Pancreas (tissue), 10 donors: ENCODE results near the gene RTN4RL1. TPM values are rescaled to one million over a fixed set of nuclear protein-coding genes. Genes with fewer than 3 reads are reported as not detected.

Experiments used
- ATAC-seq, 4 donors: fragments of 200-7000 bp; cut with Tn5 transposase; one replicate each; pipeline versions ENCODE4 v1.8.0 to v1.9.1; 2020; ENCODE audit warnings: mild to moderate bottlenecking in 4 of 4, moderate library complexity in 4 of 4
- DNase-seq, 6 donors: peaks; one replicate each; pipeline ENCODE4 v3.0.0-alpha.2; 2020
- FAIRE-seq: peaks from 2 replicates; lab custom pipeline; 2012; peaks lifted over from hg19 to GRCh38; lab: Jason Lieb, UNC
- H3K27ac ChIP-seq, 4 donors: fragments of 200-600 bp; sonication (generic); 1 replicate in 3 of 4; 2 replicates in 1 of 4; pipeline versions ENCODE4 v1.5.0 to v1.8.0; 2020
- H3K27me3 ChIP-seq, 4 donors: fragments of 200-600 bp; one replicate each; pipeline ENCODE4 v1.8.0; 2021
- H3K36me3 ChIP-seq, 3 donors: fragments of 200-600 bp; sonication (generic) in 1 of 3; one replicate each; pipeline versions ENCODE4 v1.5.0 to v1.8.0; 2020 to 2021
- H3K4me1 ChIP-seq, 3 donors: fragments of 200-600 bp; one replicate each; pipeline ENCODE4 v1.8.0; 2021
- H3K4me3 ChIP-seq, 4 donors: fragments of 200-600 bp; sonication (generic) in 2 of 4; one replicate each; pipeline versions ENCODE4 v1.5.0 to v1.8.0; 2020 to 2021
- H3K9me3 ChIP-seq, 4 donors: fragments of 200-600 bp; one replicate each; pipeline ENCODE4 v1.8.0; 2021
- WGBS, 2 donors: extraction: QIAGEN DNeasy Blood & Tissue Kit; methylation state at CpG; one replicate each; pipeline ENCODE4 v1.1.7; 2013; 5-methylcytosine and 5-hydroxymethylcytosine counted together
- intact Hi-C, 3 donors: fragments of 100-400 bp; cut with DNase I; formaldehyde crosslinking; loops; one replicate each; pipeline versions ENCODE4 v1.11.1 to v1.14.2; 2022
- polyA plus RNA-seq, 2 donors: library from polyadenylated mRNA; stranded (reverse); fragments of 200-250 nt; gene quantifications; one replicate each; pipeline ENCODE4 v1.2.3, GENCODE V29; 2013
- total RNA-seq, 6 donors: library from RNA; stranded (reverse); fragmentation: NEBNext Ultra II Directional in 4 of 6; extraction: Animal tissue kit (Norgen Biotek cat#: 25700) in 4 of 6; gene quantifications; one replicate each; pipeline versions ENCODE4 v1.2.1 to v1.2.4, GENCODE V29; 2021 to 2023
- TF ChIP-seq, protein P1 (sequence below), 4 donors: fragments of 200-600 bp; sonication (generic) in 3 of 4; IDR thresholded peaks; one replicate each; pipeline versions ENCODE4 v1.5.0 to v1.8.0; 2021; ENCODE audit warnings: antibody characterized with exemption in 4 of 4
- donor health status: healthy with polysubstance abuse.
- donor health status: DM: no; HTN: no; CAD: no; lungs with moderate emphysema.
- donor health status: DM: no; HTN: no; CAD: no.
- donor health status: control.
- donor health status: control.
- donor health status: Bipolar disorder and iron deficiency.
- donor health status: DM: yes; HTN: yes; CAD: no.
- donor health status: DM: no; HTN: no; CAD: no.
- donor health status: DM: no; HTN: no; CAD: no.
- donor health status: DM: yes; HTN: yes; CAD: no.

Gene RTN4RL1
- total and polyA plus RNA-seq, 8 donors, result 0.93 to 3.6 (median 2.1) TPM

DNA sequence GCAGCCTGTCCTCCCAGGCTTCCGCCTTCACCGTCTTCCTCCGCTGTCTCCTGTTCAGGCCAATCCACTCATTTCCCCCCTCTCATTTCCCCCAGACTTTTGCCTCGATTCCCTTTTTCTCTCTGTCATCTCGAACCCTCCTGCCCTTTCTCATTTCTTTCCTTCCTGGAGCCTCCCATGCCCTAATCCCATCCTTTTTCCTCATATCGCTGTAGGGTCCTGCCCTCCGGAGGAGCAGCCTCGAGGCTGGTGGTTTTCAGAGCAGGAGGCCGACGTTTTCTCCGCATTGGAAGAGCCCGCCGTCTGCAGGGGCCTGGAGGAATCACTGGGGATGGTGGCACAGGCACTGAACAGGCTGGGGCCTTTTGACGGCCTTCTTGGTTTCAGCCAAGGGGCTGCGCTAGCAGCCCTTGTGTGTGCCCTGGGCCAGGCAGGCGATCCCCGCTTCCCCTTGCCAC is 17.3 kb upstream of the RTN4RL1 start:
- DNase-seq (no peak), FAIRE-seq (no peak), ATAC-seq (peak; percentile 2 to 12 (median 6))
- Histone ChIP-seq H3K27me3 (no peaks in the 10 kb centered on the region), H3K36me3 (peaks cover 0 to 4% (median 0%) of the 10 kb centered on the region in 3 donors), H3K4me3 (peak overlapping the region; percentile 63 to 81 (median 68)), H3K4me1 (peaks cover 0 to 9% (median 0%) of the 10 kb centered on the region in 3 donors), H3K27ac (peak overlapping the region; percentile 76 to 89 (median 79)), H3K9me3 (no peaks in the 10 kb centered on the region)
- WGBS, 2 donors, result 17 to 18% methylated on average over 17 of the region's 17 CpGs
- intact Hi-C loops, result loop anchor here in 1 of 3 donors (5.0 kb wide), 1 partner anchor 135 kb away; no protein-coding TSS in a partner anchor
- TF ChIP-seq, protein P1, sequence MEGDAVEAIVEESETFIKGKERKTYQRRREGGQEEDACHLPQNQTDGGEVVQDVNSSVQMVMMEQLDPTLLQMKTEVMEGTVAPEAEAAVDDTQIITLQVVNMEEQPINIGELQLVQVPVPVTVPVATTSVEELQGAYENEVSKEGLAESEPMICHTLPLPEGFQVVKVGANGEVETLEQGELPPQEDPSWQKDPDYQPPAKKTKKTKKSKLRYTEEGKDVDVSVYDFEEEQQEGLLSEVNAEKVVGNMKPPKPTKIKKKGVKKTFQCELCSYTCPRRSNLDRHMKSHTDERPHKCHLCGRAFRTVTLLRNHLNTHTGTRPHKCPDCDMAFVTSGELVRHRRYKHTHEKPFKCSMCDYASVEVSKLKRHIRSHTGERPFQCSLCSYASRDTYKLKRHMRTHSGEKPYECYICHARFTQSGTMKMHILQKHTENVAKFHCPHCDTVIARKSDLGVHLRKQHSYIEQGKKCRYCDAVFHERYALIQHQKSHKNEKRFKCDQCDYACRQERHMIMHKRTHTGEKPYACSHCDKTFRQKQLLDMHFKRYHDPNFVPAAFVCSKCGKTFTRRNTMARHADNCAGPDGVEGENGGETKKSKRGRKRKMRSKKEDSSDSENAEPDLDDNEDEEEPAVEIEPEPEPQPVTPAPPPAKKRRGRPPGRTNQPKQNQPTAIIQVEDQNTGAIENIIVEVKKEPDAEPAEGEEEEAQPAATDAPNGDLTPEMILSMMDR (IDR thresholded peaks at IDR 0.05), result no peak

DNA sequence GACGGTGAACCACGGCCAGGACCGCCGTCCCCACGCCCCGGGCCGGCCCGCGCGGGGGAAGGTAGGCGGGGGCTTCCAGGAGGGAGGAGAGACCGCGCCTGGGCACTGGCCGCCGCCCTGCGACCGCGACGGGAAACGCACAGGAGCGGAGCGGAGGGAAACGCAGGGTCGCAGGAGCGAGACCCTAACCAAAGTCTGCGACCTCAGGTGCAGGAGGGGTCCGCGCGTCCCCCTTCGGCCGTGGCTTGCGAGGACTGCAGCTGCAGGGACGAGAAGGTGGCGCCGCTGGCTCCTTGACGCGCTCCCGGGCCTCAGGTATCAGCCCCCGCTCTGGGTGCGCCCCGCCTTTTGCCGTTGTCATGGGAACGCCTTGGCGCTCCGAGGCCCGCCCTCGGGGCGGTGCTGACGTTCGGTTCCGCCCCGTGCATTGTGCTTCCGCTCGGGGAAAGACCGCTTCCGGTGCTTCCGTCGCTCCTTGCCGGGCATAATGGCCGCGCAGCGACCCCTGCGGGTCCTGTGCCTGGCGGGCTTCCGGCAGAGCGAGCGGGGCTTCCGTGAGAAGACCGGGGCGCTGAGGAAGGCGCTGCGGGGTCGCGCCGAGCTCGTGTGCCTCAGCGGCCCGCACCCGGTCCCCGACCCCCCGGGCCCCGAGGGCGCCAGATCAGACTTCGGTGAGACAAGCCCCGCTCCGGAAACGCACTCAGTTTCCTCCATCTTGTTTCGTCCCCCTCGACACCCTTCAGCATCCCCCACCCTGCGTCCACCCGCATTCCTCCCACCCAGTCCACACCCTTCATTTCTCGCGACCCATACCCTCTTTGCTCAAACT is 16.6 kb upstream of the RTN4RL1 start, which contains the start of gene OVCA2:
Gene OVCA2, plus strand, starts transcription at position 462 of the 829 bp plus-strand sequence. Its CDS starts 26 bp downstream, at position 488.
- Histone ChIP-seq H3K27me3 (no peaks in the 10 kb centered on the region), H3K27ac (peak within 1 kb of the TSS; percentile 76 to 89 (median 79)), H3K4me1 (peaks cover 0 to 9% (median 0%) of the 10 kb centered on the region in 3 donors), H3K9me3 (no peaks in the 10 kb centered on the region), H3K4me3 (peak within 1 kb of the TSS; percentile 63 to 81 (median 68)), H3K36me3 (peaks cover 0 to 11% (median under 1%) of the 10 kb centered on the region in 3 donors)
- 0 to 1% methylated on average over 75 to 93 of the region's 93 CpGs for WGBS, 2 donors
- TF ChIP-seq, protein P1 (IDR thresholded peaks at IDR 0.05), result peak in 1 of 4 donors; percentile 17
- no peak for FAIRE-seq
- intact Hi-C loops, result loop anchor here in 1 of 3 donors (5.0 kb wide), 1 partner anchor 134 kb away; no protein-coding TSS in a partner anchor
- peak; percentile 94 to 97 (median 96) for ATAC-seq
- DNase-seq, result peak; percentile 95 to 99 (median 96)

DNA sequence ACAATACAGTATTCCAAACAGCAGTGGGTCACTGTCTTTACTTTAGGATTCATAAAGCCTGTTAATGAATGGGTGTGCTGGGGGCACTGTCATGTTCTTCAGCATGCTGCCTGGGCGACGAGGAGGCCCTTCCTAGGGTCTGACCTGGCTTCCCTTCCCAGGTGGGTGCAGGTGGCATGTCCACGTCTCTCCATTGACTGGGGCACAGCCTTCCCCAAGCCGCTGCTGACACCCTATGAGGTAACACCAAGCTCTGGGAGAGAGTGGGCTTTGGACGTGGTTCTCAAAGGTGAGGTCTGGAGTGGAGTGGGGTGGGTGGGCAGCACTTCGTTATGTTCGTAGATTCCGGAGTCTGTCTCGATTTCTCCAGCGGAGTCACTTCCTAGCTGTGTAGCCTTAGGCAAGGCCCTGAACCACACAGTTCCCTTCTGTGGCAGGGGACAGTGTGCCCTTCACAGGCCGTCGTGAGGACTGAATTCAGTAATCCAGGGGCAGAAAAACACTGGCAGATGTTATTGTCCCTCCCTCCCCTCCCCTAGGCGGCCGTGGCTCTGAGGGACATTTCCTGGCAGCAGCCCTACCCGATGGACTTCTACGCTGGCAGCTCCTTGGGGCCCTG is 15.9 kb upstream of the RTN4RL1 start:
- intact Hi-C loops, result loop anchor here in 1 of 3 donors (5.0 kb wide), 1 partner anchor 134 kb away; no protein-coding TSS in a partner anchor
- WGBS, 2 donors, result 52 to 55% methylated on average over 14 to 16 of the region's 16 CpGs
- FAIRE-seq, result no peak
- Histone ChIP-seq H3K9me3 (no peaks in the 10 kb centered on the region), H3K4me1 (peaks cover 0 to 9% (median 0%) of the 10 kb centered on the region in 3 donors), H3K27me3 (no peaks in the 10 kb centered on the region), H3K36me3 (peaks cover 0 to 18% (median 8%) of the 10 kb centered on the region in 3 donors), H3K27ac (peak overlapping the region; percentile 76 to 89 (median 79)), H3K4me3 (peak overlapping the region; percentile 63 to 81 (median 68))
- peak in 2 of 6 donors; percentile 61 to 64 for DNase-seq
- peak in 1 of 4 donors; percentile 0 for ATAC-seq
- TF ChIP-seq, protein P1 (IDR thresholded peaks at IDR 0.05), result no peak

DNA sequence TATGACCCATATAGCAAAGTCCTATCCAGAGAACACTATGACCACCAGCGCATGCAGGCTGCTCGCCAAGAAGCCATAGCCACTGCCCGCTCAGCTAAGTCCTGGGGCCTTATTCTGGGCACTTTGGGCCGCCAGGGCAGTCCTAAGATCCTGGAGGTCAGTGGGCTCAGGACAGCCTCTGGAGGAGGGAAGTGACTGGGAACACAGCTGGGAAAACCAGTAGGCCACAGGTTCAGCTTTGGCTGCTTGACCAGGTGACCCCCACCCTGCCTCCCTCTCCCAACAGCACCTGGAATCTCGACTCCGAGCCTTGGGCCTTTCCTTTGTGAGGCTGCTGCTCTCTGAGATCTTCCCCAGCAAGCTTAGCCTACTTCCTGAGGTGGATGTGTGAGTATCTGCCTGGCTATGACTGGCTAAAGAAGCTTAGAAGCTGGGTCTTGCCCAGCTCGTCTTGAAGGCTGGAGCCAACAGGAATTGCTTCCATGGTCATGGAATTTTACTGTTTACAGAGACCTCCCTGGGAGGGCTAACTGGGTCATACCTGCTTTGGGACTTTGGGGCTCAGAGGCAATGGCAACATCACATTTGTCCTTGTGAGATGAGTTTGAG is 15.2 kb upstream of the RTN4RL1 start:
- DNase-seq, result peak in 1 of 6 donors; percentile 60
- no peak for ATAC-seq
- no peak for FAIRE-seq

More for the DNA sequence above, 15.2 kb upstream of the RTN4RL1 start:
- peaks cover 0 to 24% (median 11%) of the 10 kb centered on the region in 3 donors for H3K36me3 ChIP-seq
- no peak overlapping the region for H3K4me3 ChIP-seq
- H3K9me3 ChIP-seq, result no peaks in the 10 kb centered on the region
- 79 to 81% methylated on average over 7 of the region's 7 CpGs for WGBS, 2 donors
- peak overlapping the region in 1 of 4 donors; percentile 80 for H3K27ac ChIP-seq
- TF ChIP-seq, protein P1 (IDR thresholded peaks at IDR 0.05), result no peak
- H3K27me3 ChIP-seq, result no peaks in the 10 kb centered on the region
- peaks cover 0 to 9% (median 0%) of the 10 kb centered on the region in 3 donors for H3K4me1 ChIP-seq
- intact Hi-C loops, result loop anchor here in 1 of 3 donors (5.0 kb wide), 1 partner anchor 133 kb away; no protein-coding TSS in a partner anchor
